ENCODE results near the gene ZCCHC7.
A peak's percentile ranks its signal among the peaks of the same experiment; 100 is the strongest.
"Not testable (repeated sequence)": the region's sequence is repeated elsewhere in the genome, so short reads cannot be mapped to it uniquely, and the experiment has no call there.

Gene ZCCHC7

GRCh38 chr9:37117956-37118355 is 2.4 kb upstream of the ZCCHC7 start:
- Histone ChIP-seq H3K4me3 (ENCODE audit: low read depth in 1 of 2, low read length in 2 of 2) (no peak overlapping the region), H3K36me3 (ENCODE audit: control insufficient read depth in 1 of 2, insufficient read depth in 2 of 2, low read length in 2 of 2) (no peaks in the 10 kb centered on the region), H3K27me3 (ENCODE audit: control insufficient read depth in 1 of 2, insufficient read depth in 2 of 2, low read length in 2 of 2) (no peaks in the 10 kb centered on the region), H3K4me1 (ENCODE audit: control insufficient read depth in 1 of 2, insufficient read depth in 2 of 2, low read length in 2 of 2) (peaks cover 4 to 8% of the 10 kb centered on the region in 2 donors), H3K9me3 (ENCODE audit: control insufficient read depth in 1 of 2, low read length in 2 of 2) (peaks cover 0 to 5% of the 10 kb centered on the region in 2 donors), H3K27ac (ENCODE audit: low read depth, low read length) (no peak overlapping the region), H3K9ac (ENCODE audit: low read depth in 1 of 2, low read length in 2 of 2) (no peak overlapping the region)

- H3K4me1 ChIP-seq (ENCODE audit: control insufficient read depth in 1 of 2, insufficient read depth in 2 of 2, low read length in 2 of 2) = peaks cover 4 to 8% of the 10 kb centered on the region in 2 donors
- no peak overlapping the region for H3K27ac ChIP-seq (ENCODE audit: low read depth, low read length)
- no peaks in the 10 kb centered on the region for H3K36me3 ChIP-seq (ENCODE audit: control insufficient read depth in 1 of 2, insufficient read depth in 2 of 2, low read length in 2 of 2)
- H3K4me3 ChIP-seq (ENCODE audit: low read depth in 1 of 2, low read length in 2 of 2) = peak overlapping the region; percentile 86 to 95
- H3K27me3 ChIP-seq (ENCODE audit: control insufficient read depth in 1 of 2, insufficient read depth in 2 of 2, low read length in 2 of 2) = no peaks in the 10 kb centered on the region
- peaks cover 0 to 5% of the 10 kb centered on the region in 2 donors for H3K9me3 ChIP-seq (ENCODE audit: control insufficient read depth in 1 of 2, low read length in 2 of 2)
- no peak overlapping the region for H3K9ac ChIP-seq (ENCODE audit: low read depth in 1 of 2, low read length in 2 of 2)
These were observed 1.0 kb upstream of the ZCCHC7 start for GRCh38 chr9:37119360-37119759.

GRCh38 chr9:37120843-37121335 is 515 bp downstream of the ZCCHC7 start:
- H3K9me3 ChIP-seq (ENCODE audit: control insufficient read depth in 1 of 2, low read length in 2 of 2); H3K27me3 ChIP-seq (ENCODE audit: control insufficient read depth in 1 of 2, insufficient read depth in 2 of 2, low read length in 2 of 2); H3K4me1 ChIP-seq (ENCODE audit: control insufficient read depth in 1 of 2, insufficient read depth in 2 of 2, low read length in 2 of 2); H3K36me3 ChIP-seq (ENCODE audit: control insufficient read depth in 1 of 2, insufficient read depth in 2 of 2, low read length in 2 of 2): not testable (repeated sequence)
- Histone ChIP-seq H3K27ac (ENCODE audit: low read depth, low read length) (peak overlapping the region; percentile 95), H3K4me3 (ENCODE audit: low read depth in 1 of 2, low read length in 2 of 2) (peak overlapping the region; percentile 86 to 95), H3K9ac (ENCODE audit: low read depth in 1 of 2, low read length in 2 of 2) (peak overlapping the region; percentile 87 to 95)

GRCh38 chr9:37121881-37122280 is 1.5 kb downstream of the ZCCHC7 start:
- Histone ChIP-seq H3K27me3 (ENCODE audit: control insufficient read depth in 1 of 2, insufficient read depth in 2 of 2, low read length in 2 of 2) (no peaks in the 10 kb centered on the region), H3K4me3 (ENCODE audit: low read depth in 1 of 2, low read length in 2 of 2) (peak overlapping the region; percentile 9 to 52), H3K36me3 (ENCODE audit: control insufficient read depth in 1 of 2, insufficient read depth in 2 of 2, low read length in 2 of 2) (peaks cover 5 to 7% of the 10 kb centered on the region in 2 donors), H3K9me3 (ENCODE audit: control insufficient read depth in 1 of 2, low read length in 2 of 2) (peaks cover 0 to 5% of the 10 kb centered on the region in 2 donors), H3K4me1 (ENCODE audit: control insufficient read depth in 1 of 2, insufficient read depth in 2 of 2, low read length in 2 of 2) (peaks cover 4 to 8% of the 10 kb centered on the region in 2 donors), H3K9ac (ENCODE audit: low read depth in 1 of 2, low read length in 2 of 2) (peak overlapping the region in 1 of 2 donors; percentile 87), H3K27ac (ENCODE audit: low read depth, low read length) (no peak overlapping the region)

- Histone ChIP-seq H3K9me3 (ENCODE audit: control insufficient read depth in 1 of 2, low read length in 2 of 2) (no peaks in the 10 kb centered on the region), H3K27me3 (ENCODE audit: control insufficient read depth in 1 of 2, insufficient read depth in 2 of 2, low read length in 2 of 2) (no peaks in the 10 kb centered on the region), H3K4me3 (ENCODE audit: low read depth in 1 of 2, low read length in 2 of 2) (no peak overlapping the region), H3K36me3 (ENCODE audit: control insufficient read depth in 1 of 2, insufficient read depth in 2 of 2, low read length in 2 of 2) (peaks cover 11 to 21% of the 10 kb centered on the region in 2 donors), H3K9ac (ENCODE audit: low read depth in 1 of 2, low read length in 2 of 2) (no peak overlapping the region), H3K27ac (ENCODE audit: low read depth, low read length) (no peak overlapping the region), H3K4me1 (ENCODE audit: control insufficient read depth in 1 of 2, insufficient read depth in 2 of 2, low read length in 2 of 2) (peaks cover 0 to 8% of the 10 kb centered on the region in 2 donors)
These were observed 5.9 kb downstream of the ZCCHC7 start for GRCh38 chr9:37126214-37126788.

- Histone ChIP-seq H3K9me3 (ENCODE audit: control insufficient read depth in 1 of 2, low read length in 2 of 2) (no peaks in the 10 kb centered on the region), H3K9ac (ENCODE audit: low read depth in 1 of 2, low read length in 2 of 2) (no peak overlapping the region), H3K27ac (ENCODE audit: low read depth, low read length) (no peak overlapping the region), H3K27me3 (ENCODE audit: control insufficient read depth in 1 of 2, insufficient read depth in 2 of 2, low read length in 2 of 2) (no peaks in the 10 kb centered on the region), H3K4me3 (ENCODE audit: low read depth in 1 of 2, low read length in 2 of 2) (no peak overlapping the region), H3K36me3 (ENCODE audit: control insufficient read depth in 1 of 2, insufficient read depth in 2 of 2, low read length in 2 of 2) (peaks cover 11 to 23% of the 10 kb centered on the region in 2 donors), H3K4me1 (ENCODE audit: control insufficient read depth in 1 of 2, insufficient read depth in 2 of 2, low read length in 2 of 2) (peaks cover 0 to 2% of the 10 kb centered on the region in 2 donors)
These were observed 6.6 kb downstream of the ZCCHC7 start for GRCh38 chr9:37127018-37127417.

GRCh38 chr9:37128051-37128450 is 7.7 kb downstream of the ZCCHC7 start:
- H3K27me3 ChIP-seq (ENCODE audit: control insufficient read depth in 1 of 2, insufficient read depth in 2 of 2, low read length in 2 of 2) = no peaks in the 10 kb centered on the region
- H3K4me3 ChIP-seq (ENCODE audit: low read depth in 1 of 2, low read length in 2 of 2) = no peak overlapping the region
- peaks cover 13 to 30% of the 10 kb centered on the region in 2 donors for H3K36me3 ChIP-seq (ENCODE audit: control insufficient read depth in 1 of 2, insufficient read depth in 2 of 2, low read length in 2 of 2)
- no peak overlapping the region for H3K27ac ChIP-seq (ENCODE audit: low read depth, low read length)
- H3K9me3 ChIP-seq (ENCODE audit: control insufficient read depth in 1 of 2, low read length in 2 of 2) = no peaks in the 10 kb centered on the region
- H3K9ac ChIP-seq (ENCODE audit: low read depth in 1 of 2, low read length in 2 of 2) = no peak overlapping the region
- no peaks in the 10 kb centered on the region for H3K4me1 ChIP-seq (ENCODE audit: control insufficient read depth in 1 of 2, insufficient read depth in 2 of 2, low read length in 2 of 2)

GRCh38 chr9:37134166-37134565 is 13.8 kb downstream of the ZCCHC7 start:
- Histone ChIP-seq H3K27me3 (ENCODE audit: control insufficient read depth in 1 of 2, insufficient read depth in 2 of 2, low read length in 2 of 2) (no peaks in the 10 kb centered on the region), H3K36me3 (ENCODE audit: control insufficient read depth in 1 of 2, insufficient read depth in 2 of 2, low read length in 2 of 2) (peaks cover 2 to 12% of the 10 kb centered on the region in 2 donors), H3K9ac (ENCODE audit: low read depth in 1 of 2, low read length in 2 of 2) (no peak overlapping the region), H3K4me1 (ENCODE audit: control insufficient read depth in 1 of 2, insufficient read depth in 2 of 2, low read length in 2 of 2) (no peaks in the 10 kb centered on the region), H3K27ac (ENCODE audit: low read depth, low read length) (no peak overlapping the region), H3K9me3 (ENCODE audit: control insufficient read depth in 1 of 2, low read length in 2 of 2) (no peaks in the 10 kb centered on the region), H3K4me3 (ENCODE audit: low read depth in 1 of 2, low read length in 2 of 2) (no peak overlapping the region)

- H3K27ac ChIP-seq (ENCODE audit: low read depth, low read length) = no peak overlapping the region
- H3K4me3 ChIP-seq (ENCODE audit: low read depth in 1 of 2, low read length in 2 of 2) = no peak overlapping the region
- H3K27me3 ChIP-seq (ENCODE audit: control insufficient read depth in 1 of 2, insufficient read depth in 2 of 2, low read length in 2 of 2) = no peaks in the 10 kb centered on the region
- H3K36me3 ChIP-seq (ENCODE audit: control insufficient read depth in 1 of 2, insufficient read depth in 2 of 2, low read length in 2 of 2) = no peaks in the 10 kb centered on the region
- peaks cover 0 to 4% of the 10 kb centered on the region in 2 donors for H3K4me1 ChIP-seq (ENCODE audit: control insufficient read depth in 1 of 2, insufficient read depth in 2 of 2, low read length in 2 of 2)
- no peak overlapping the region for H3K9ac ChIP-seq (ENCODE audit: low read depth in 1 of 2, low read length in 2 of 2)
- H3K9me3 ChIP-seq (ENCODE audit: control insufficient read depth in 1 of 2, low read length in 2 of 2) = no peaks in the 10 kb centered on the region
These were observed 20.6 kb downstream of the ZCCHC7 start for GRCh38 chr9:37141015-37141414.

- H3K27me3 ChIP-seq (ENCODE audit: control insufficient read depth in 1 of 2, insufficient read depth in 2 of 2, low read length in 2 of 2) = no peaks in the 10 kb centered on the region
- peaks cover 0 to 2% of the 10 kb centered on the region in 2 donors for H3K36me3 ChIP-seq (ENCODE audit: control insufficient read depth in 1 of 2, insufficient read depth in 2 of 2, low read length in 2 of 2)
- H3K4me3 ChIP-seq (ENCODE audit: low read depth in 1 of 2, low read length in 2 of 2) = no peak overlapping the region
- no peak overlapping the region for H3K27ac ChIP-seq (ENCODE audit: low read depth, low read length)
- no peaks in the 10 kb centered on the region for H3K9me3 ChIP-seq (ENCODE audit: control insufficient read depth in 1 of 2, low read length in 2 of 2)
- peaks cover 0 to 9% of the 10 kb centered on the region in 2 donors for H3K4me1 ChIP-seq (ENCODE audit: control insufficient read depth in 1 of 2, insufficient read depth in 2 of 2, low read length in 2 of 2)
- H3K9ac ChIP-seq (ENCODE audit: low read depth in 1 of 2, low read length in 2 of 2) = no peak overlapping the region
These were observed 24.4 kb downstream of the ZCCHC7 start for GRCh38 chr9:37144762-37145161.

All from duodenal mucosa (tissue), 2 donors.